ENCODE data around the gene E2F6.

The E2F6 gene, protein sequence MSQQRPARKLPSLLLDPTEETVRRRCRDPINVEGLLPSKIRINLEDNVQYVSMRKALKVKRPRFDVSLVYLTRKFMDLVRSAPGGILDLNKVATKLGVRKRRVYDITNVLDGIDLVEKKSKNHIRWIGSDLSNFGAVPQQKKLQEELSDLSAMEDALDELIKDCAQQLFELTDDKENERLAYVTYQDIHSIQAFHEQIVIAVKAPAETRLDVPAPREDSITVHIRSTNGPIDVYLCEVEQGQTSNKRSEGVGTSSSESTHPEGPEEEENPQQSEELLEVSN

GRCh38 chr2:11465485-11466306, at the start of gene E2F6:
Gene E2F6 (minus strand): TSS chr2:11466161. CDS start chr2:11465879, 282 bp downstream.
- Histone ChIP-seq H3K27me3 (replicated peaks) (no peaks in the 10 kb centered on the region), H3K27ac (peak within 1 kb of the TSS; percentile 81), H3K4me3 (ENCODE audit: low read depth, low read length) (peak within 1 kb of the TSS; percentile 65), H3K36me3 (replicated peaks) (peaks cover 3% of the 10 kb centered on the region)
- in situ Hi-C loops (cut with HindIII; ENCODE audit: low pct_ligation_motif_present, low sequenced_read_pairs) = loop anchor here (25.0 kb wide), 1 partner anchor 328 kb away; a partner anchor contains a TSS
- DNase-seq = peak; percentile 88
- no peak for TF ChIP-seq CTCF (IDR thresholded peaks at IDR 0.05; ENCODE audit: low read depth, low read length, missing control alignments)

DNA sequence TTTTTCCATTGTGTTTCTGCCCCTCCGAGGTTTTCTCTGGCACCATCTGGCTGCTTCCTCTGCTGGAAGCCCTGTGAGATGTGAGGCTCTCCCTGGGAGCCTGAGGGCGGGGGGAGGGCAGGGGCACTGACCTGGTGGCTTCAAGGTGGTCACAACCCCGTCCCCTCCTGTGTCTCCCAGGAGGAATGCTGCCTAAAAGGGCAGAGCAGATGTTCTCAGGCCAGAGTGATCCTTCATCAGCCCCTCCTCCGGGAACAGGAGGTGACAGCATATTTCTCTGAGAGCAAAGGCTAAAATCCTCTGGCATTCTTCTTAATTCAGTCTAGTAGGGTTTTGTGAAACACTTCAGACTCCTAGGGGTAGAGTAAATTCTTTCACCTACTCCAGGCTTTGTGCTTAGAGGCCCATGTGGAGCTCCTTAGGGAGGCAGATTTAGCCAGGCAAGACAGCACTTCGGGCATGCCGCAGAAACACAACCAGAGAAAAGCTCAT, 49.6 kb upstream of the E2F6 start:
- no peak for TF ChIP-seq CTCF (IDR thresholded peaks at IDR 0.05; ENCODE audit: low read depth, low read length, missing control alignments)
- no peaks in the 10 kb centered on the region for H3K36me3 ChIP-seq (replicated peaks)
- no peak for DNase-seq
- in situ Hi-C loops (cut with HindIII; ENCODE audit: low pct_ligation_motif_present, low sequenced_read_pairs) = no loop called here
- H3K4me3 ChIP-seq (ENCODE audit: low read depth, low read length) = no peak overlapping the region
- H3K27ac ChIP-seq = no peak overlapping the region
- peaks cover 2% of the 10 kb centered on the region for H3K27me3 ChIP-seq (replicated peaks)

- TF ChIP-seq CTCF (IDR thresholded peaks at IDR 0.05; ENCODE audit: low read depth, low read length, missing control alignments) = no peak
- no peaks in the 10 kb centered on the region for H3K36me3 ChIP-seq (replicated peaks)
- no peak overlapping the region for H3K4me3 ChIP-seq (ENCODE audit: low read depth, low read length)
- H3K27me3 ChIP-seq (replicated peaks) = peaks cover 2% of the 10 kb centered on the region
- no peak for DNase-seq
- in situ Hi-C loops (cut with HindIII; ENCODE audit: low pct_ligation_motif_present, low sequenced_read_pairs) = no loop called here
- no peak overlapping the region for H3K27ac ChIP-seq
Observed at GRCh38 chr2:11514904-11515303, 48.9 kb upstream of the E2F6 start.

- in situ Hi-C loops (cut with HindIII; ENCODE audit: low pct_ligation_motif_present, low sequenced_read_pairs) = no loop called here
- DNase-seq = no peak
- Histone ChIP-seq H3K27ac (no peak overlapping the region), H3K36me3 (replicated peaks) (no peaks in the 10 kb centered on the region), H3K4me3 (ENCODE audit: low read depth, low read length) (no peak overlapping the region), H3K27me3 (replicated peaks) (peaks cover 2% of the 10 kb centered on the region)
- TF ChIP-seq CTCF (IDR thresholded peaks at IDR 0.05; ENCODE audit: low read depth, low read length, missing control alignments) = no peak
Observed at GRCh38 chr2:11514081-11514730, 48.2 kb upstream of the E2F6 start.

DNA sequence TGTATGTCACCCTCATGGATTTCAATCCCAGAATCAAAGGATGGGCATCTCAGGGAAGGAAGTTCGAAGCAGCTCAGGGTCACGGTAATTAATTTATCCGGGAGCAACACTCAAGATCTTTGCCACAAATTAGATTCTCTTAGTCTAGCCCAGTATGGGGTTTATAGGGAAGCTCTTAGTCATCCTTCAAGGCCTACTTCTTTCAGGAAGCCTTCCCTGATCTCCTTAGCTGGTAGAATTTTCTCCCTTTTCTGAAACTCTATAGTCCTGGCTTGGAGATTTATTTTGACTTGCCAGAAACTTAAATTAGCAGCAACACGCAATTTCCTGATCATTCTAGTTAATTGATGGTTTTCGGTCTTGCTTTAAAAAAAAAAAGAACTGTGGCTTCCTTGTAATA, 47.4 kb upstream of the E2F6 start:
- H3K27ac ChIP-seq = no peak overlapping the region
- H3K27me3 ChIP-seq (replicated peaks) = peaks cover 2% of the 10 kb centered on the region
- H3K36me3 ChIP-seq (replicated peaks) = no peaks in the 10 kb centered on the region
- no peak overlapping the region for H3K4me3 ChIP-seq (ENCODE audit: low read depth, low read length)
- in situ Hi-C loops (cut with HindIII; ENCODE audit: low pct_ligation_motif_present, low sequenced_read_pairs) = no loop called here
- no peak for DNase-seq
- no peak for TF ChIP-seq CTCF (IDR thresholded peaks at IDR 0.05; ENCODE audit: low read depth, low read length, missing control alignments)
